ENCODE measurements around the gene BABAM2. TPM values are rescaled to one million over a fixed set of nuclear protein-coding genes. Genes with fewer than 3 reads are reported as not detected.

The BABAM2 gene
- total and polyA plus RNA-seq, 9 of the 15 experiments (the other 6 are each of a cell fraction or from before 2014, with no cell fraction given) = 10.9 to 37.4 (median 25.6) TPM

DNA sequence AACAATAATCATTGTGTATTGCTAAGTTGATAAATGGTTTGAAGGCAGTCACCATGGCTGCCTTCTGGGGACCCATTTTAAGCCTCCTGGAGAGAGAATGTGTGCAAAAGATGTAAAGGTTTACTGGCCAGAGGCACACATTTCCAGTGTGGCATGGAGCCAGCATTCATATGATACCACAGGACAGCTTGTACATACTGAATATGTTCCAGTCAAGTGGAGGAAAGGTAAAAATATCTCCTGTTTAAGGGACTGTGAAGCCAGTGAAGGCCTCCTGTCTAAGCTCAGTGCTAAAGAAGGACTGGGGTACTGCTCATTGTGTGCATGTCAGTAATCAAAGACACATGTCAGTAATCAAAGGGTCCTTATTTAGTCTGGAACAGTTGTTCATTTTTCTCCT, 119.2 kb downstream of the BABAM2 start:
- Histone ChIP-seq H3K4me3 (no peak overlapping the region), H3K9me1 (ENCODE audit: control insufficient read depth, insufficient read depth, low read length) (no peaks in the 10 kb centered on the region), H3K27ac (ENCODE audit: extremely low read depth, low read depth, low read length) (no peak overlapping the region), H3K79me2 (ENCODE audit: control insufficient read depth, insufficient read depth, low read length) (no peaks in the 10 kb centered on the region), H3K27me3 (ENCODE audit: control insufficient read depth in 2 of 2, insufficient read depth in 2 of 2, low read length in 2 of 2) (no peaks in the 10 kb centered on the region), H4K20me1 (replicated peaks; ENCODE audit: control insufficient read depth, insufficient read depth, low read length) (no peaks in the 10 kb centered on the region), H3K36me3 (ENCODE audit: control insufficient read depth, insufficient read depth, low read length) (no peaks in the 10 kb centered on the region), H3K4me2 (ENCODE audit: insufficient read depth, low read length) (no peak overlapping the region), H2AFZ (ENCODE audit: low read depth, low read length) (no peak overlapping the region), H3K4me1 (replicated peaks in 1 of 2; ENCODE audit: control insufficient read depth in 2 of 2, insufficient read depth in 2 of 2, low read length in 2 of 2) (no peaks in the 10 kb centered on the region), H3K9ac (ENCODE audit: insufficient read depth in 1 of 2, low read depth in 2 of 2, low read length in 2 of 2) (no peak overlapping the region), H3K9me3 (replicated peaks; ENCODE audit: control insufficient read depth, insufficient read depth, low read depth, low read length) (no peaks in the 10 kb centered on the region)
- DNase-seq (ENCODE audit: extremely low read depth in 1 of 4, low spot score in 3 of 4) = no peak
- no peak for FAIRE-seq
- no TSS peak for BruUV-seq (replicated peaks)
- intact Hi-C loops (cut with micrococcal nuclease) (no loop called here), in situ Hi-C loops (cut with MboI) (no loop called here)
- no peak for ATAC-seq
- ChIA-PET CTCF (ENCODE audit: low intra/inter-chr PET ratio) (no interaction called here), POLR2A (no interaction called here)
- TF ChIP-seq, protein P1, sequence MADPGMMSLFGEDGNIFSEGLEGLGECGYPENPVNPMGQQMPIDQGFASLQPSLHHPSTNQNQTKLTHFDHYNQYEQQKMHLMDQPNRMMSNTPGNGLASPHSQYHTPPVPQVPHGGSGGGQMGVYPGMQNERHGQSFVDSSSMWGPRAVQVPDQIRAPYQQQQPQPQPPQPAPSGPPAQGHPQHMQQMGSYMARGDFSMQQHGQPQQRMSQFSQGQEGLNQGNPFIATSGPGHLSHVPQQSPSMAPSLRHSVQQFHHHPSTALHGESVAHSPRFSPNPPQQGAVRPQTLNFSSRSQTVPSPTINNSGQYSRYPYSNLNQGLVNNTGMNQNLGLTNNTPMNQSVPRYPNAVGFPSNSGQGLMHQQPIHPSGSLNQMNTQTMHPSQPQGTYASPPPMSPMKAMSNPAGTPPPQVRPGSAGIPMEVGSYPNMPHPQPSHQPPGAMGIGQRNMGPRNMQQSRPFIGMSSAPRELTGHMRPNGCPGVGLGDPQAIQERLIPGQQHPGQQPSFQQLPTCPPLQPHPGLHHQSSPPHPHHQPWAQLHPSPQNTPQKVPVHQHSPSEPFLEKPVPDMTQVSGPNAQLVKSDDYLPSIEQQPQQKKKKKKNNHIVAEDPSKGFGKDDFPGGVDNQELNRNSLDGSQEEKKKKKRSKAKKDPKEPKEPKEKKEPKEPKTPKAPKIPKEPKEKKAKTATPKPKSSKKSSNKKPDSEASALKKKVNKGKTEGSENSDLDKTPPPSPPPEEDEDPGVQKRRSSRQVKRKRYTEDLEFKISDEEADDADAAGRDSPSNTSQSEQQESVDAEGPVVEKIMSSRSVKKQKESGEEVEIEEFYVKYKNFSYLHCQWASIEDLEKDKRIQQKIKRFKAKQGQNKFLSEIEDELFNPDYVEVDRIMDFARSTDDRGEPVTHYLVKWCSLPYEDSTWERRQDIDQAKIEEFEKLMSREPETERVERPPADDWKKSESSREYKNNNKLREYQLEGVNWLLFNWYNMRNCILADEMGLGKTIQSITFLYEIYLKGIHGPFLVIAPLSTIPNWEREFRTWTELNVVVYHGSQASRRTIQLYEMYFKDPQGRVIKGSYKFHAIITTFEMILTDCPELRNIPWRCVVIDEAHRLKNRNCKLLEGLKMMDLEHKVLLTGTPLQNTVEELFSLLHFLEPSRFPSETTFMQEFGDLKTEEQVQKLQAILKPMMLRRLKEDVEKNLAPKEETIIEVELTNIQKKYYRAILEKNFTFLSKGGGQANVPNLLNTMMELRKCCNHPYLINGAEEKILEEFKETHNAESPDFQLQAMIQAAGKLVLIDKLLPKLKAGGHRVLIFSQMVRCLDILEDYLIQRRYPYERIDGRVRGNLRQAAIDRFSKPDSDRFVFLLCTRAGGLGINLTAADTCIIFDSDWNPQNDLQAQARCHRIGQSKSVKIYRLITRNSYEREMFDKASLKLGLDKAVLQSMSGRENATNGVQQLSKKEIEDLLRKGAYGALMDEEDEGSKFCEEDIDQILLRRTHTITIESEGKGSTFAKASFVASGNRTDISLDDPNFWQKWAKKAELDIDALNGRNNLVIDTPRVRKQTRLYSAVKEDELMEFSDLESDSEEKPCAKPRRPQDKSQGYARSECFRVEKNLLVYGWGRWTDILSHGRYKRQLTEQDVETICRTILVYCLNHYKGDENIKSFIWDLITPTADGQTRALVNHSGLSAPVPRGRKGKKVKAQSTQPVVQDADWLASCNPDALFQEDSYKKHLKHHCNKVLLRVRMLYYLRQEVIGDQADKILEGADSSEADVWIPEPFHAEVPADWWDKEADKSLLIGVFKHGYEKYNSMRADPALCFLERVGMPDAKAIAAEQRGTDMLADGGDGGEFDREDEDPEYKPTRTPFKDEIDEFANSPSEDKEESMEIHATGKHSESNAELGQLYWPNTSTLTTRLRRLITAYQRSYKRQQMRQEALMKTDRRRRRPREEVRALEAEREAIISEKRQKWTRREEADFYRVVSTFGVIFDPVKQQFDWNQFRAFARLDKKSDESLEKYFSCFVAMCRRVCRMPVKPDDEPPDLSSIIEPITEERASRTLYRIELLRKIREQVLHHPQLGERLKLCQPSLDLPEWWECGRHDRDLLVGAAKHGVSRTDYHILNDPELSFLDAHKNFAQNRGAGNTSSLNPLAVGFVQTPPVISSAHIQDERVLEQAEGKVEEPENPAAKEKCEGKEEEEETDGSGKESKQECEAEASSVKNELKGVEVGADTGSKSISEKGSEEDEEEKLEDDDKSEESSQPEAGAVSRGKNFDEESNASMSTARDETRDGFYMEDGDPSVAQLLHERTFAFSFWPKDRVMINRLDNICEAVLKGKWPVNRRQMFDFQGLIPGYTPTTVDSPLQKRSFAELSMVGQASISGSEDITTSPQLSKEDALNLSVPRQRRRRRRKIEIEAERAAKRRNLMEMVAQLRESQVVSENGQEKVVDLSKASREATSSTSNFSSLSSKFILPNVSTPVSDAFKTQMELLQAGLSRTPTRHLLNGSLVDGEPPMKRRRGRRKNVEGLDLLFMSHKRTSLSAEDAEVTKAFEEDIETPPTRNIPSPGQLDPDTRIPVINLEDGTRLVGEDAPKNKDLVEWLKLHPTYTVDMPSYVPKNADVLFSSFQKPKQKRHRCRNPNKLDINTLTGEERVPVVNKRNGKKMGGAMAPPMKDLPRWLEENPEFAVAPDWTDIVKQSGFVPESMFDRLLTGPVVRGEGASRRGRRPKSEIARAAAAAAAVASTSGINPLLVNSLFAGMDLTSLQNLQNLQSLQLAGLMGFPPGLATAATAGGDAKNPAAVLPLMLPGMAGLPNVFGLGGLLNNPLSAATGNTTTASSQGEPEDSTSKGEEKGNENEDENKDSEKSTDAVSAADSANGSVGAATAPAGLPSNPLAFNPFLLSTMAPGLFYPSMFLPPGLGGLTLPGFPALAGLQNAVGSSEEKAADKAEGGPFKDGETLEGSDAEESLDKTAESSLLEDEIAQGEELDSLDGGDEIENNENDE (IDR thresholded peaks at IDR 0.05; ENCODE audit: low read depth, low read length) = no peak
- TF ChIP-seq, protein P2, sequence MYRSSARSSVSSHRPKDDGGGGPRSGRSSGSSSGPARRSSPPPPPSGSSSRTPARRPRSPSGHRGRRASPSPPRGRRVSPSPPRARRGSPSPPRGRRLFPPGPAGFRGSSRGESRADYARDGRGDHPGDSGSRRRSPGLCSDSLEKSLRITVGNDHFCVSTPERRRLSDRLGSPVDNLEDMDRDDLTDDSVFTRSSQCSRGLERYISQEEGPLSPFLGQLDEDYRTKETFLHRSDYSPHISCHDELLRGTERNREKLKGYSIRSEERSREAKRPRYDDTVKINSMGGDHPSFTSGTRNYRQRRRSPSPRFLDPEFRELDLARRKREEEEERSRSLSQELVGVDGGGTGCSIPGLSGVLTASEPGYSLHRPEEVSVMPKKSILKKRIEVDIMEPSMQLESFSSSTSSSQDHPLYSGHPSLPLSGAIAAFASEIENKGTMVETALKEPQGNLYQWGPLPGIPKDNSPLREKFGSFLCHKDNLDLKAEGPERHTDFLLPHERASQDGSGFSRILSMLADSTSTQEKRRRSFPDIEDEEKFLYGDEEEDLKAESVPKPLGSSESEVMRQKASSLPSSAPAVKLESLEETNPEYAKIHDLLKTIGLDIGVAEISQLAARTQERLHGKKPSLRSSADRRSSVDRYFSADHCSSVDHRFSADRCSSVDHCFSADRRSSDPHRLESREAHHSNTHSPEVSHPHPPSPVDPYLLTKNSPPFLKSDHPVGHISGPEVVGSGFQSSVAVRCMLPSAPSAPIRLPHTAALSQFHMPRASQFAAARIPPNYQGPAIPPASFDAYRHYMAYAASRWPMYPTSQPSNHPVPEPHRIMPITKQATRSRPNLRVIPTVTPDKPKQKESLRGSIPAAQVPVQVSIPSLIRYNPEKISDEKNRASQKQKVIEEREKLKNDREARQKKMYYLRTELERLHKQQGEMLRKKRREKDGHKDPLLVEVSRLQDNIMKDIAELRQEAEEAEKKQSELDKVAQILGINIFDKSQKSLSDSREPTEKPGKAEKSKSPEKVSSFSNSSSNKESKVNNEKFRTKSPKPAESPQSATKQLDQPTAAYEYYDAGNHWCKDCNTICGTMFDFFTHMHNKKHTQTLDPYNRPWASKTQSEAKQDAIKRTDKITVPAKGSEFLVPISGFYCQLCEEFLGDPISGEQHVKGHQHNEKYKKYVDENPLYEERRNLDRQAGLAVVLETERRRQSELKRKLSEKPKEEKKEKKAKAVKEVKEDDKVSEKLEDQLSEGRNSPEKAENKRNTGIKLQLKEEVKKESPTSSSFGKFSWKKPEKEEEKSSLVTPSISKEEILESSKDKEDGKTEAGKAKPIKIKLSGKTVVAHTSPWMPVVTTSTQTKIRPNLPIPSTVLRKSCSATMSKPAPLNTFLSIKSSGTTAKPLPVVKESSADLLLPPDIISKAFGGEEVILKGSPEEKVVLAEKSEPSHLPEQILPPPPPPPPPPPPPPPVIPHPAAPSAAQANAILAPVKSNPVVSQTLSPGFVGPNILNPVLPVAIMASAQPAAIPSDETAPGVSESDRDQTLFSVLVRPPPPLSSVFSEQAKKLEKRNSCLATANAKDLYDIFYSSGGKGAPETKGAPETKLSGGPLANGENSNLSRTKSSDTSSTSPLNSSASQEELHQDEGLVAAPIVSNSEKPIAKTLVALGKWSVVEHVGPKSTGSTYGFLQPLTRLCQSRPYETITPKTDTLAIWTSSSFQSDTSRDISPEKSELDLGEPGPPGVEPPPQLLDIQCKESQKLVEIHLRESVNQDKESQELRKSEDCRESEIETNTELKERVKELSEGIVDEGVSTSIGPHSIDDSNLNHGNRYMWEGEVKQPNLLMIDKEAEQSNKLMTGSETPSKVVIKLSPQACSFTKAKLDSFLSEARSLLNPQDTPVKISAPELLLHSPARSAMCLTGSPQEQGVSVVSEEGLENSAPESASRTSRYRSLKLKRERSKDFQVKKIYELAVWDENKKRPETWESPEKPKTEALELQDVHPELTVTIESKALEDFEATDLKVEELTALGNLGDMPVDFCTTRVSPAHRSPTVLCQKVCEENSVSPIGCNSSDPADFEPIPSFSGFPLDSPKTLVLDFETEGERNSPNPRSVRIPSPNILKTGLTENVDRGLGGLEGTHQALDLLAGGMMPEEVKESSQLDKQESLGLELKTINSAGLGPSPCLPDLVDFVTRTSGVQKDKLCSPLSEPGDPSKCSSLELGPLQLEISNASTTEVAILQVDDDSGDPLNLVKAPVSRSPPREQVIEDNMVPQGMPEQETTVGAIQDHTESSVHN (IDR thresholded peaks at IDR 0.05; ENCODE audit: borderline replicate concordance in 1 of 2, low read depth in 1 of 2) = no peak
